Measurements from ENCODE around the gene CHST13.

Gene CHST13, protein sequence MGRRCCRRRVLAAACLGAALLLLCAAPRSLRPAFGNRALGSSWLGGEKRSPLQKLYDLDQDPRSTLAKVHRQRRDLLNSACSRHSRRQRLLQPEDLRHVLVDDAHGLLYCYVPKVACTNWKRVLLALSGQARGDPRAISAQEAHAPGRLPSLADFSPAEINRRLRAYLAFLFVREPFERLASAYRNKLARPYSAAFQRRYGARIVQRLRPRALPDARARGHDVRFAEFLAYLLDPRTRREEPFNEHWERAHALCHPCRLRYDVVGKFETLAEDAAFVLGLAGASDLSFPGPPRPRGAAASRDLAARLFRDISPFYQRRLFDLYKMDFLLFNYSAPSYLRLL

DNA sequence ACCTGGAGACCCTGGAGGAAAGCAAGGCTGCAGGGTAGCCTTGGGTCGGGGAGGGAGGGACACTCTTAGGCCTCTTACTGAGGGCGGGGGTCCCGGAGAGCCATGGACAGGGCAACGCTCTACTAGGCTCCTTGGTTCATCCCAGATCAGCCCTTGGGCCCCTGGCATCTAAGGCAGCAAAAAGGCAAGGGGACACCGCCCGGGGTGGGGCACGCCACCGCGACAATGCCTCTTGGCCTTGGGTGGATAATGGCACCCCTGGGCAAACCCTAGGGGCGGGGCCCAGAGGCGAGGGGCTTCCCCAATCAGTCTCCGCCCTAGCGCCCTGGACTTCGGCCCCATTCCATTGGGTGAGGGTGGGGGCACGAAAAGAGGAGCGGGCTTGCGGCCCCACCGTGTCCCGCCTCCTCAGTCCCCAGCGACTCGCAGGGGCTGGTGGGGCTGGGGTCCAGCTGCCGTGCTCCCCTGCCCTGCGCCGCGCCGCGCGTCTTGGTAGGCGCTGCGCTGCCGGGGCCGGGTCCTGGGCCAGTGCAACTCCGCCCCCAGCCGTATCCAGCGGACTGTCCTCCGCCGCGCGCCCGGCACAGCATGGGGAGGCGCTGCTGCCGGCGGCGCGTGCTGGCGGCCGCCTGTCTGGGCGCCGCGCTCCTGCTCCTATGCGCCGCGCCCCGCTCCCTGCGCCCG is at the start of gene CHST13:
Gene CHST13, plus strand, starts transcription at position 411 of the 684 bp plus-strand sequence. Its CDS starts 178 bp downstream, at position 589.
- no peak for DNase-seq

DNA sequence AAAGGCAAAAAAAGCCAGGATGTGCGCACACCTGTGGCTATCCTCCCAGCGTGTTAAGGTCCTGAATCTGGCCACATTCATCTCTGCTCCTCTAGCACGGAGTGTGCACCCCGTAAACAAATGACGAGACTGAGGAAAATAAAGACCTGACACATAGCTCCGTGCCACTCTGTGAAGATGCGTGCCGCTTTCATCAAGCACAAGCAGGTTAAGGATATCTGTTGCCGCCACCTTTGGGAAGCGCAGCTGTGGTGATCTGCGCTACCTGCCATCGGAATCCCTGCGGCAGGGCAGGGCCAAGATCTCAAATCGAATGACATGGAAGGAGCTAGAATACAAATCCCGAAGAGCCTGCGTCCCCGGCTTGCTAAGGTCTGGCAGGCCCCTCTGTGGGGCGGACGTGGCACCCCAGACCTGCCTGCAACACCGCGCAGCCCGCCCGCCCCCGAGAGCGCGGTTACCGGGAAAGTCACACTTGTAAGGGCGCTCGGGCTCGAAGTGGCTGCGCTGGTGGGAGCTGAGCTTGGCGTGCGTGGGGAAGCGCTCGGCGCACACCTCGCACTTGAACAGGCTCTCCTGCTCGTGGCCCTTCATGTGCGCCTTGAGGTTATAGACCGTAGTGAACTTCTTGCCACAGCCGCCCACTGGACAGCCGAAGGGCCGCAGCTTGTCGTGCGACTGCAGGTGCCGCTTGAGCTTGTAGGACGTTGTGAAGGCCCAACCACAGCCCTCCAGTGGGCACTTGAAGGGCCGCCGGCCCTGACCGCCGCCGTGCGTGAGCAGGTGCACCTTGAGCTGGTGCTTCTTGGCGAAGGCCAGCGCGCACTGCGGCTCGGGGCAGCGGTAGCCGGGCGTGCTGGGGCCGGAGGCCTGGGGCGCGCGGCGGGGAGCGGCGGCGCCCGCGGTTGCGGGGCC is 49.2 kb upstream of the CHST13 start:
- DNase-seq, result peak; percentile 27

DNA sequence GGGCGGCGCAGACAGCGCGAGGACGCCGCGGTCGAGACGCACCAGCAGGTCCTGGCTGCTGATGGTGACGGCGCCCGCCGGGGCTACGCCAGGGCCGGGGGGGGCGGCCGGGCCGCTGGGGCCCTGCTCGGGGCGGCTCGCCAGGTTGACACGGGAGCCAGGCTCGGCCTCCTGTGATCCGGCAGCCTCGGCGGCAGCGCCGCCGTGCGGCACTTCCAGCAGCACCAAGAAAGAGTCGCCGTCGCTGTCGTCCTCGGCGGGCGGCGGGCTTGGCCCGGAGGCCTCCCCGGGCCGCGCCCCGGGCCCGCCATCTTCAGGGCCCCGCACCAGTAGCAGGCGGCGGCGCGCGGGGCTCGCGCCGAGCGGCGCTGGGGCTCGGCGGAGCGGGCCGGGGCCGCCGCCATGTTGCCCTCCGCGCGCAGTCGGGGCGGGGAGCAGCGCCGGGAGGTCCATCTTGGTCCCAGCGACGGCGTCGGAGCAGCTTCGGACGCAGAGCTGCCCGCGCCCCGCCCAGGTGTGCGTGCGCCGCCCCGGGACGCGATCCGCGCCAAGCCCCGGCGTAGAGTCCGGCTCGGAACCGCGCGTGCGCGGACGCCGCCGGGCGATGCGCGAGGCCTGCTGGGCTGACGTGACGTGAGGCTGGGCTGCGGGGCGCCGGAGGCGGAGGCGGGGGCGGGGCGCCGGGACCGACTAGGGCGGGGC is 48.4 kb upstream of the CHST13 start, which contains the start of gene ZXDC:
Gene ZXDC, minus strand, starts transcription at position 479 of the 702 bp plus-strand sequence. Its CDS starts 26 bp downstream, at position 453.
- DNase-seq, result peak; percentile 89

DNA sequence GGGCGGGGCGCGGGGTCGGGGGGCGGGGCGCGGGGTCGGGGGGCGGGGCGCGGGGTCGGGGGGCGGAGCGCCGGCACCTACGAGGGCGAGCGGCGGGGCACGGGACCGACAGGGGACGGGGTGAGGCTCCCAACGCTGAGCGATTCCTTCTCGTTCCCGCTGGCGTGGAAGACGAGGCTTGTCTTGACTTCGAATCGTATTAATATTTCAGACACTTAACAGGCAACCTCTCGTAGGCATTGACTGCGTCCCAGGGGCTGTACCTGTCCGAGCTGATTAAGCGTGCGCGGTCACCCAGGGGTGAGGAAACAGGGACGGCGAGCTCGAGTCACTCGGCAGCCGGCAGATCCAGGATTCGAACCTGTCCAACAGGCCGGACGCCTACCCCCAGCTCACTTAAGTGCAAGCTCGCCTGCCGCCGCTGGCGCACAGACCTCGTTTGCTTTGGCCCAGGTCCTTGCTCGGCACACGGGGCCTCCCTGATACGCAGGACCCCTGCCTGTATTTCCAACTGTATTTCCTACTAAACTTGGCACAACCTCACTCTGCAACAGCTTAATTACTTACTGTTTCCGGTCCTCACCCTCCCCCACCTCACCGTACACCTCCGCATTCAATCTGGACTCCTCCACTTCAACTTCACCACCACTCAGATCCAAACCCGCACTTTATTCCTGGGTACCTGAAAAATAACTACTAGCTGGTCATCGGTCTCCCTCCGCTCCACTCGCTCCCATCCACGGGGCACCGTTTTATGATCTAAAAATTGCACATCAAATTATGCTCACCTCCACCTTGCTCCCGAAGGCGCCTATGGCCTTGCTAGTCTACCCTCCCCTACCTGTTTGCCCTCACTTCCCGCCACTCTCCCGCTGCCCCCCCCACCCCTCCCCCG is 47.5 kb upstream of the CHST13 start:
- DNase-seq, result peak; percentile 36

DNA sequence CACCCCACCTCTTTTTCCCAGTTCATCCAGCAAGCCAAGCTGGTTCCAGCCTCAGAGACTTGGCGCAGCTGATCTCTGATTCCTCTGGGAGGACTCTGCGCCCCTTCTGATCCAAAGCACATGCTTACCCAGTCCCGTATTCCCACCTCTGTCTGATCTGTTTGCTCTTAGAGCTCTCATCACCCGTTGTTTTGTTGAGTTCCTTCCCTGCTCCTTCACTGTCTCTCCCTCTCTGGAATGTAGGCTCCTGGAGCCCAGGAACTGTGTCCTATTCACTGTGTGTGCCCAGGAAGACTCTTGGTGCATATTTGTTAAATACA is 46.9 kb upstream of the CHST13 start:
- no peak for DNase-seq

DNA sequence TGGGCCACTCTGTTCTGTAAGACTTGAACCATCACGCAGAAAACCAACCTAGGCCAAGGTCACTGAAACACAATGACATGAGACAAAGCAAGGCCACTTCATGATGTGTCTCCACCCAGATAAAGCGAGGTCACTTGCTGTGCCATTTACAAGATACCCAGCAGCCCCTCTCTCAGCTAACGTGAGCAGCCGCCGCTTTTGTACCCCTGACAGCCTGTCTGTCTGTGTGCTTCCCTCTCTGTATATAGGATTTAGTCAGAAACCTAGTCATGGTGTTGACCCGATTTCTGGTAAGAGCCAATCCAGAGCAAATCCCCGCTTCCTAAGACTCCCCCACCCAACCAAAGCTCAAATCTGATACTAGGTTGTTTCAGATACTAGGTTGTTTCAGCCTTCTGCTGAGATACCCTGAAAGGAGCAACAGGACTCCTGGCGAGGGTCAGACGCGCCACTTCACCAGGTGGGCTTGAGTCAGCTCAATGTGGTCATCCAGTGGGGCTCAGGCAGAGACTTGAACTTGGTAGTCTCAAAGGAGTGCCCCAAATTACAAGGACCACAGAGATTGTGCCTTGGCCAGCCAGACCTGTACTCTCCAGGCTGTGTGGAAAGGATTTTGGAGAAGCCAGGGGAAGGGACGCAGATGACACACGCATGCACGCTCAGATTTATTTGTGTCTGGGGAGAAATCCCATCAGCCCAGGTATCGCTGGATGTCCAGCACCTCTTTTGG is 45.2 kb upstream of the CHST13 start:
- DNase-seq, result no peak

DNA sequence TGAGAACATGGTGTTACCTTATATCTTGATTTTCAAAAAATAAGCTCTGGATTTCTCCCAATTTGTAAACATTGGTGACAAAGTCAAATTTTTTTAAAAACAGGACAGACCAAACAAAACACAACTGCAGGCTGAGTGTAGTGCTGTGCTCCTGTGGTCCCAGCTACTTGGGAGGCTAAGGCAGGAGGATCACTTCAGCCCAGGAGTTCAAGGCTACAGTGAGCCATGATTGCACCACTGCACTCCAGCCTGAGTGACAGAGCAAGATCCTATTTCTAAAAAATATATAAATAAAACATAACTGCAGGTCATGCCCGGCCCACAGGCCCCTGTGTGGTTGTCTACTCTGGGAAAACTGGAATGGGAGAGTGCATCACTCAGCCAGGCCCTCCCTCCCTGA is 44.3 kb upstream of the CHST13 start:
- no peak for DNase-seq

DNA sequence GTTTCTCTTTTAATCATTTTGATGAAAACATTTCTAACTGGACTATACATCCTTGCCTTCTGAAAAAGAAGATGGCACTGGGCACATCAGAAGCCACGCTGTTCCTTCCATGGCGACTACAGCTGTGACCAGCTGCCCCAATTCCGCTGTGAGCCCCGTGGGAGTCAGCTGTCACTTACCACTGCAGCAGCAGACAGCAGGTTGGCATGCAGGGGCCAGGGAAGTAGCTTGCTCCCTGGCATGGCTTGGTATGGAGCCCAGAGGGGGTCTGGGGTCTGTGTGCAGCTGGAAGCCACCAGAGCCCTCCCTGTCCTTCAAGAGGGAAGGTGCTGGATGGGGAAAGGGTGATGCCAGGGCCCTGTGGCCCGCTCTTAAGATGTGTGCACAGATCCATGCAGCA is 43.7 kb upstream of the CHST13 start:
- no peak for DNase-seq

DNA sequence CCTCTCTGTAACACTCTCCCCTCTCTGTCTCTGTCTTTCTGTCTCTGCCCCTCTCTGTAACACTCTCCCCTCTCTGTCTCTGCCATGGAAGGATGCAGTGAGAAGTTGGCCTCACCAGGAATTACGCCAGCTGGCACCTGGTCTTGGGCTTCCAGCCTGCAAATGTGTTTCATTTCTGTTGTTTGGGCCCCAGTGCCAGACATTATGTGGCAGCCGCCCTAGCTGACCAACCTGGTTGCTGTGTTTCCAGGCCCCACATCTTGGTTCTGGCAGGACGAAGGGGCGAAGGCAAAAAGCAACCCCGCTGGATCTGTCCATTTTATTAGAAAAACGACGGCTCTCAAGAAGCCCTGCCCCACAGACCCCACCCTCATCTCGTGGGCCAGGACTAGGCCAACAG is 43.1 kb upstream of the CHST13 start:
- no peak for DNase-seq

DNA sequence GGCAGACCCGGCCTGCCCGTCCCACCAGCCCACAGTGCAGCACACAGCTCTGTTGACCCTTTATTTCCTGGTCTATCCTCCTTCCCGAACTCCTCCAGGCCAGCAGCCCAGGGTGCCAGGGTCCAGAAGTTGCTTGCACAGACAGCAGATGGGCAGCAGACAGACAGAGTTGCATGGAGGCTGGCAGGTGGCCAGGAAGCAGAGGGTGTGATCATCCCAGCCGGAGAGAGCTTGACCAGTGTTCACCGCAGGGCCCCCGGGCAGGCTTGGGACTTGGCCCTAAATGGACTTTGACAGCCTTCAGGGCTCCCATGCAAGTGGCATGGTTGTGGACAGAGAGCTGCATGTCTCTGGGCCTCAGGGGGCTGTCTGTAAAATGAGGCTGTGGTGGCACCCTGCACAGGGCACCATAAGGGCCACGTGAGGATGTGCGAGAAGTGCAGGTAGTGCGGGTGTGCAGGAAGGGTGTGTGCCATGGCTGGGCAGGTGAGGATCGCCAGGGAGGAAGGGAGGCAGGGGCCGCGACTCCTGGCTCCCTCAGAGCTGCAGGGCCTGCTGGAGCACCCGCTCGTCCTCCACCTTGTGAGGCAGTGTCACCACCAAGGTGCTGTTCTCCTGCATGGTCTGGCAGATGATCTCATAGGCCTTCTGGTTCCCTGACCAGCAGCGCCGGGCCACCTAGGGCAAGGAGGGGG is 42.0 kb upstream of the CHST13 start:
- DNase-seq, result no peak

DNA sequence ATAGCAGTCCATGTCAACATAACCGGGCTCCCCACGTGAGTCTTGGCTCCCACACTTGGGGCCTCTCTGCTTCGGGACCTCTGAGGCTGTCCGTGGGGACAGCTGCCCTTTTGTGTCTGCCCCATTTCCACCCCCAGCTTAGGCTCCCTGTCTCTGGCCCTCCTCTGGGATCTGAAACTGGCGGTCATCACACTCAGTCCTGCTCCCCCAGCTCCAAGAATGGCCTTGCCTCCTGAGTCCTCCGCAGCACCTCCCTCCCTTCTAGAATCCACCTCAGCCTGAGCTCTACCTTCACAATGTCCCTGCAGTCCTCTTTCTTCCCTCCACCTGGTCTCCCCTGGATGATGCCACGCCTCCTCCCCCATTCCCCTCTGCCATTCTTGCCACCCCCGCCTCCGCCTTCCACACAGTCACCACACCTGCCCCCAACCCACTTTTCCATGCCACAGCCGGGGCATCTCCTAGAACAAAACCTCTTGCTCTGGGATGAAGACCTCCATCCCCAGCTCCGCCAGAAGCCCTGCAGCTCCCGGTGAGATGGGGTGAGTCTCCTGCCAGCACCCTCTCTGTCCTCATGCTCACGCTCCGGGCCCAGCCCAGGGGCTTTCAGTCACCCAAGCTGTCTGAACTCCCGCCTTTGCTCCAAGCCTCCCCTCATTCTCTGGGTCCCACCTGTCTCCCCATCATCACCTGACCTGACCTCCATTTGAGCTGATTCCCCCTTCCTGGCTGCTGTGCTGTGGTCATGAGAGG is 41.3 kb upstream of the CHST13 start:
- DNase-seq, result no peak

DNA sequence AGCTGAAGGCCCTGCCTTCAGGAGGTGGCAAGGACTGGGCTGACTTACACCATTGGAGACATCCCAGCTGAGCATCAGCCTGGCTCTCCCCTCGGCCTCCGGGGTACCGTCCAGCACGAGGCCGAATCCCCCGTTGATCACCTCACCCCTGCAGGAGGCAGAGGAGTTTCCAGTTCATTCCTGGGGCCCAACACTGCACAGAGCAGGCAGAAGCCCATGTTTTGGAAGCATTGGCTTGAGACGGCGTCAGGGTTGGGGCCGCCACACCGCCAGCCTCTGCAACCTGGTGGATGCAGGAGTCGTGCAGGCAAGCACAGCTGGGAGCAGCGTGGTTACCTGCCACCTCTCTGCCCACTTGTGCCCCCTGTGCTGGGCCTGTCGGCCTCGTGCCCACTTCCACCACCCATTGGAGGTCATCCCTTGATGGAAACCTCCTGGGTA is 40.6 kb upstream of the CHST13 start:
- no peak for DNase-seq

DNA sequence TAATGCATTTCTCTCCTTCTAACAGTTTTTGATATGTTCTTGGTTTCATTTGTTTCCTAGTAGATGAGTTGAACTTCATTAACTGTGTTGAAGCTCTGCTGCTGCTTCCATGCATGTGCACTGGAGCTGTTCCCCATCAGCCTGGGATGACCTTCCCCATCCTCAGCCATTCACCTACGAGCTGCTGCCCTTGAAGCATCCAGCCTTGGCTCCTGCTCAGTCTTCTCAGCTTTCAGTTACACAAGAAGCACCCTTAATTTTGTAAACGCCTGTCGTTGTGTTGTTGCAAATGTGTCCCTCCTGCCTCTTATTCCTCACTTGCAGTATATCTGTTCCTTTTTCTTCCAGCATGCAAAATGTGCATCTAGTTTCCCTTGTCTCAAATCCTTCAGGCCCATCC is 39.8 kb upstream of the CHST13 start:
- no peak for DNase-seq

DNA sequence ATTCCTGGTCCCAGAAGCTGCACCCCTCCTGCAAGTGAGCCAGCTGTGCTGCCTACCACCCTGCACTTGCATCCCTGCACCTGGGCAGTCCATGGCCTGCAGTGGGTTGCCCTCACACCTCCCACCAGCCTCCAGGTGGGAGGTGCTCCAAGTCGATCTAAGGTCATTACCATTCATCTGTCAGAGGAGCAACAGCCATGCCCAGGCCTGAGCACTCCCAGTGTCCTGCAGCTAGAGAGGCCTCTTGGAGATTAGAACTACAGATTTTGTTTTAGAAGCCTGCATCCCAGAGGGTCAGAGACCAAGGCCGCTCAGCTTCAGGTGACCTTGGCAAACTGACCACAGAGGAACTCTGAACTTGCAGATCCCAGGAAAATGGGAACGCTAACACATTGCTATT is 39.3 kb upstream of the CHST13 start:
- DNase-seq, result no peak

DNA sequence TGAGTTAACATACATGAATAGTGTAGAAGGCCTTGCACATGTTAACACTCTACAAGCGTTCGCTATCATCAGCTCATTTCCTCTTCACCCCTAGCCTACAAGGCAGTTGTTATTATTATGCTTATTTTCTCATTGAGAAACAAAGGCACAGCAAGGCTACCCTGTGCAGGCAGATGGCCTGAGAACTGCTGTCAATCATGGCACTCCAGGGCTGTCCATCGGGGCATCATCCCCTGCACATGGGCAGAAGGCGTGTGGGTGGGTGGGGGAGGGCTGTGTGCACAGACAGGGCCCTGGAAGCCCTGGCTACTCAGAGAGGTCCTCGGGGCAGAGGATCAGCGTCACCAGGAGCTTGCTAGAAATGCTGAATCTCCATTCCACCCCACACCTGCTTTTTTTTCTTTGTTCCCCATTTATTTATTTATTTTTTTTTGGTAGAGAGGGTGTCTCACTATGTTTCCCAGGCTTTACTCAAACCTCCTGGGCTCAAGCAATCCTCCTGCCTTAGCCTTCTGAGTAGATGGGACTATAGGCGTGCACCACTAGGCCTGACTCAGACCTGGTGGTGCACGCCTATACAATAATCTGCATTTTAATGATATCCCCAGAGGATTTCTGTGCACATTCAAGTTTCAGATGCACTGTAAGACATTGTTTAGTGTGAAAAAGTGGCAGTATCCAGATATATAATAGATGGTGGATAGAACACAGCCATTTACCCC is 38.6 kb upstream of the CHST13 start:
- DNase-seq, result no peak

DNA sequence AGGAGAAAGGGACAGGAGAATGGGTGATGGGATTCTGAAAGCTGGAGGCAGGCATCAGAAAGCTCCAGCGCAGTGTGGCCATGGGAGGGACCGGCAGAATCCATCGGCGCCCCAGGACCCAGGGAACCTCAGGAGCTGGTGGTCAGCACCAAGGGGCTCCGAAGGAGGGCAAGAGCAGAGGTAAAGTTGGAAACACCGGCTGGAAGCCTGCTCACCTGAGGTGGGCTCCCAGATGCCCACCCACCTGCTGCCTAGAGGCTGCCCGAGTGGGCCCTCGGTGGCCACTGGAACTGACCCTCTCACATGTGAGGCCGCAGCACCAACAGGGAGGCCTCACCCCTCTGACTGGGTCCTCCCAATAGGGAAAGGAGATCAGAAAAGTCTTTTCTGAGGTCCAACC is 38.0 kb upstream of the CHST13 start:
- DNase-seq, result no peak

DNA sequence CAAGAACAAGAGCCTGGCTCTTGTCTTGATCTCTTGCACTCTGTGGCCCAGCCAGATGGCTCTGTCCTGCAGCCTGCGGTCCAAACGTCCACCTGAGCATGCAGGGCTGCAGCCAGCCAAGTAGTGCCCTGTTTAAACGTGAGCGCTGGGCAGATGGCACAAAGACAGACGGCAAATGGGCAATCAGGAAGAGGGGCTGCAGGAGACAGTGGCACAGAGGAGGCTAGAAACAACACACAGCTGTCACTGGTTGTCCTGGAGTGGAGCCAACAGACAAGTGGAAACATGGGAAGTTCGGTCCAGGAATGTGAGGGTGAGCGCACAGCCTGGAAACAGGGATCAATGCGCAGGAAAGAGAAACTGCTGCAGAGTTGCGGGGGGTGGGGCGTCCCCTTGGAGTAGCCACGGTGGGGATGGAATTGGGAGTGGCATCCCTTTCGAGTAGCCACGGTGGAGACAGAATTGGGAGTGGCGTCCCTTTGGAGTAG is 37.6 kb upstream of the CHST13 start:
- DNase-seq, result no peak

DNA sequence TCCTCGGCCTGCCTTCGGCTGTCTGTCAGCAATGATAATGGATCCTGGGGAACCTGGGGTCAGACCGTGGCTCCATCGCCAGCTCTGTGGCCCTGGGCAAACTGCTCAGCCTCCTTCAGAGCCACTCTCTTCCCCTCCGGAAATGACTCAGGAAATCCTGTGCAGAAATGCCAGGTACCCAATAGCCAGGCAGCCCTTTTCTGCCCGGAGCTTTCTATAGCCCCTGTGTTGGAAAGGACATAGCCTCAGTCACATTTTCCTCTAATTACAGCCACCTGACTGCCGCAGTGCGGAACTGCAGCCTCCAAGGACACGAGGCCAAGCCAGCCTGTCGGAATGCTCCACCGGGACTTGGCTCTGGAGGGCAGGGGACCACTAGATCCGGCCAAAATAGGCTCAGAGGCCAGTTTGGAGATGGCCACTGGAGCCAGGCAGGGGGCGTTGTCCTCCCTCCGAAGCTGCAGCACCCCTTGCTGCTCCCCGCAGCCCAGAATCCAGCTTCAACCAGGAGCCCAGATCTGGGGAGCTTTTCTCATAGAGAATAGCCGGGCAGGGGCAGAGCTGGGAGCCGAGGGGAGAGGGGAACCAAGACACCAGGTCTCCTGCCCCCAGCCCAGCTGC is 36.7 kb upstream of the CHST13 start:
- peak; percentile 37 for DNase-seq

Data from MV-4-11 (cell line).